Ishikawa (cell line): ENCODE results near the gene PIBF1.

Source experiments
- CEBPB ChIP-seq: IDR thresholded peaks from 2 replicates; pipeline ENCODE4 v1.6.1; 2012
- EP300 ChIP-seq: IDR thresholded peaks from 2 replicates; pipeline ENCODE4 v1.6.1; 2012; ENCODE audit warnings: borderline replicate concordance
- FOXM1 ChIP-seq: IDR thresholded peaks from 2 replicates; pipeline ENCODE4 v1.6.1; 2012; ENCODE audit warnings: low read depth, borderline replicate concordance
- RAD21 ChIP-seq: IDR thresholded peaks from 2 replicates; pipeline ENCODE4 v1.6.1; 2012; ENCODE audit warnings: low read depth
- TCF12 ChIP-seq: IDR thresholded peaks from 2 replicates; pipeline ENCODE4 v1.6.1; 2012; ENCODE audit warnings: low read depth
- TEAD4 ChIP-seq: IDR thresholded peaks from 2 replicates; pipeline ENCODE4 v1.6.1; 2012
- ZBTB7A ChIP-seq: IDR thresholded peaks from 2 replicates; pipeline ENCODE4 v1.6.1; 2012; ENCODE audit warnings: low read depth
- TF ChIP-seq, protein P1 (sequence below): IDR thresholded peaks from 2 replicates; pipeline ENCODE4 v1.6.1; 2012; ENCODE audit warnings: low read depth, mild to moderate bottlenecking
- TF ChIP-seq, protein P2 (sequence below): IDR thresholded peaks from 2 replicates; pipeline ENCODE4 v1.6.1; 2012
- TF ChIP-seq, protein P3 (sequence below): IDR thresholded peaks from 2 replicates; pipeline ENCODE4 v1.6.1; 2012

DNA sequence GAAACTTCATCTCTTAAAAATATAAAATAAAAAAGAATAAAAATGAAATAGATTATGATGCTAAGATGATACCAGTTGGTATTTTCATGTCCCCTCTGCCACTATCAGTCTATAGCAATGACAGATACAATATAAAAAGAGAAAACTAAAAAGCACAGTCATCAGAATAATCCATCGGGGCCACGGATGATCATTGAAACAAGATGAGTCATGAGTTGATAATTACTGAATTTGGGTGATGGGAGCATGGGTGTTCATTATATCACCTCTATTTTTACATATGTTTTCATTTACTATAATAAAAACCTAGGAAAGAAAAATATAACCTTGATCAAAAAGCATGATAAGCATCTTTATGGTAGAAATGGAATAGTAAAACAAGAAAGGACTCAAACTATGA lies 41.1 kb downstream of the PIBF1 start:
- TF ChIP-seq EP300 (no peak), TEAD4 (no peak), CEBPB (no peak), FOXM1 (no peak), ZBTB7A (no peak), TCF12 (no peak), RAD21 (no peak)
- TF ChIP-seq, protein P1, sequence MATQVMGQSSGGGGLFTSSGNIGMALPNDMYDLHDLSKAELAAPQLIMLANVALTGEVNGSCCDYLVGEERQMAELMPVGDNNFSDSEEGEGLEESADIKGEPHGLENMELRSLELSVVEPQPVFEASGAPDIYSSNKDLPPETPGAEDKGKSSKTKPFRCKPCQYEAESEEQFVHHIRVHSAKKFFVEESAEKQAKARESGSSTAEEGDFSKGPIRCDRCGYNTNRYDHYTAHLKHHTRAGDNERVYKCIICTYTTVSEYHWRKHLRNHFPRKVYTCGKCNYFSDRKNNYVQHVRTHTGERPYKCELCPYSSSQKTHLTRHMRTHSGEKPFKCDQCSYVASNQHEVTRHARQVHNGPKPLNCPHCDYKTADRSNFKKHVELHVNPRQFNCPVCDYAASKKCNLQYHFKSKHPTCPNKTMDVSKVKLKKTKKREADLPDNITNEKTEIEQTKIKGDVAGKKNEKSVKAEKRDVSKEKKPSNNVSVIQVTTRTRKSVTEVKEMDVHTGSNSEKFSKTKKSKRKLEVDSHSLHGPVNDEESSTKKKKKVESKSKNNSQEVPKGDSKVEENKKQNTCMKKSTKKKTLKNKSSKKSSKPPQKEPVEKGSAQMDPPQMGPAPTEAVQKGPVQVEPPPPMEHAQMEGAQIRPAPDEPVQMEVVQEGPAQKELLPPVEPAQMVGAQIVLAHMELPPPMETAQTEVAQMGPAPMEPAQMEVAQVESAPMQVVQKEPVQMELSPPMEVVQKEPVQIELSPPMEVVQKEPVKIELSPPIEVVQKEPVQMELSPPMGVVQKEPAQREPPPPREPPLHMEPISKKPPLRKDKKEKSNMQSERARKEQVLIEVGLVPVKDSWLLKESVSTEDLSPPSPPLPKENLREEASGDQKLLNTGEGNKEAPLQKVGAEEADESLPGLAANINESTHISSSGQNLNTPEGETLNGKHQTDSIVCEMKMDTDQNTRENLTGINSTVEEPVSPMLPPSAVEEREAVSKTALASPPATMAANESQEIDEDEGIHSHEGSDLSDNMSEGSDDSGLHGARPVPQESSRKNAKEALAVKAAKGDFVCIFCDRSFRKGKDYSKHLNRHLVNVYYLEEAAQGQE: no peak
- TF ChIP-seq, protein P2, sequence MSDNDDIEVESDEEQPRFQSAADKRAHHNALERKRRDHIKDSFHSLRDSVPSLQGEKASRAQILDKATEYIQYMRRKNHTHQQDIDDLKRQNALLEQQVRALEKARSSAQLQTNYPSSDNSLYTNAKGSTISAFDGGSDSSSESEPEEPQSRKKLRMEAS: no peak
- TF ChIP-seq, protein P3, sequence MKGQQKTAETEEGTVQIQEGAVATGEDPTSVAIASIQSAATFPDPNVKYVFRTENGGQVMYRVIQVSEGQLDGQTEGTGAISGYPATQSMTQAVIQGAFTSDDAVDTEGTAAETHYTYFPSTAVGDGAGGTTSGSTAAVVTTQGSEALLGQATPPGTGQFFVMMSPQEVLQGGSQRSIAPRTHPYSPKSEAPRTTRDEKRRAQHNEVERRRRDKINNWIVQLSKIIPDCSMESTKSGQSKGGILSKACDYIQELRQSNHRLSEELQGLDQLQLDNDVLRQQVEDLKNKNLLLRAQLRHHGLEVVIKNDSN: no peak
